NCI-H524 (cell line): ENCODE measurements around the gene CBFB.
"Not testable (repeated sequence)": the region's sequence is repeated elsewhere in the genome, so short reads cannot be mapped to it uniquely, and the experiment has no call there.

ENCODE experiments used
- DNase-seq, 2 experiments: peaks; one replicate each; lab custom pipeline; 2025; lab: John Stamatoyannopoulos, UW

Gene CBFB

GRCh38 chr16:67028696-67029253, at the start of gene CBFB:
TSS of gene CBFB (plus strand) at chr16:67029149. CDS start at chr16:67029408, 259 bp downstream.
- peak; percentile 81 to 92 for DNase-seq

DNA sequence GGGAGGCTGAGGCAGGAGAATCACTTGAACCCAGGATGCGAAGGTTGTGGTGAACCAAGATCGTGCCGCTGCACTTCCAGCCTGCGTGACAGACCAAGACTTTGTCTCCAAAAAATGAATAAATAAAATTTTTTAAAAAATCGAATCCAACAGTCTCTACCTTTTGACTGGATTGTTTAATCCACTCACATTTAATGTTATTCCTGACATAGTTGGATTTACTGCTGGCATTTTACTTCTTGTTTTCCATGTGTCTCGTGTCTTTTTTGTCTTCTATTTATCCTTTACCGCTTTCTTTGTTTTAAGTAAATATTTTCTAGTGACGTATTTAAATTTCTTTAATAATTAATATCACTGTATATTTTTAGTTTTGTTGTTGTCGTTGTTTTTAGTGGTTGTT, 45.9 kb upstream of the CBFB start:
- DNase-seq, result no peak

- no peak for DNase-seq
Observed at GRCh38 chr16:66984892-66985311, 44.0 kb upstream of the CBFB start.

- no peak for DNase-seq
Observed at GRCh38 chr16:66986559-66986958, 42.4 kb upstream of the CBFB start.

DNA sequence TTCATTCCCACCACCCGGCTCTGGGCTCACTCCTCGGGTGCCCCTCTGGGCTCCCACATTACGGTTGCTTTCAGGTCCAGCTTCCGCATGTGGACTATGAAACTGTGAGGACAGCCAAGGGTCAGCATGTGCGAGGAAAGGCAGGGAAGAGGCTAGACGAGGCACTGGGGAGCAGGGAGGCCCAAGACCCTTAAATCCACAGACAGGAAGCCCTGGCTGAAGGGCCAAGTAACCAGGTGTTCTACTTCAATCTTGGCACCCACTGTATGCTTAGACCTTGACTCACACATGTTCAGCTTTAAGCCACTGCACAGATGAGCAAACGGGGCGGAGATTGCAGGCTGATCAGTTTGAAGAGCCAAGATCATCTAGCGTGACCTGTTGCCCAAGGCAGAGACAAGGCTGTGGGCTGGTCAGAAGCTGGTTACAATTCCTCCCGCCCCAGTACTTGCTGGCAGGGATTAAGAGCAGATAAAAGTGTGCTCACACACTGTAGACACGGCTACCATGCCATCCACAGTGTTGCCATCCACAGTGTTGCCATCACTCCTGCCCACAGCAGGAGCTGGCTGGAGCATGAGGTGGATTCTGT, 40.7 kb upstream of the CBFB start, which contains the start of gene CES4A:
Gene CES4A, plus strand, starts transcription at position 393 of the 592 bp plus-strand sequence. Its CDS starts 184 bp downstream, at position 577.
- DNase-seq, result peak; percentile 19 to 76

GRCh38 chr16:66991545-66992077, 37.3 kb upstream of the CBFB start:
- no peak for DNase-seq

GRCh38 chr16:66993558-66993957, 35.4 kb upstream of the CBFB start:
- DNase-seq, result not testable (repeated sequence)

DNA sequence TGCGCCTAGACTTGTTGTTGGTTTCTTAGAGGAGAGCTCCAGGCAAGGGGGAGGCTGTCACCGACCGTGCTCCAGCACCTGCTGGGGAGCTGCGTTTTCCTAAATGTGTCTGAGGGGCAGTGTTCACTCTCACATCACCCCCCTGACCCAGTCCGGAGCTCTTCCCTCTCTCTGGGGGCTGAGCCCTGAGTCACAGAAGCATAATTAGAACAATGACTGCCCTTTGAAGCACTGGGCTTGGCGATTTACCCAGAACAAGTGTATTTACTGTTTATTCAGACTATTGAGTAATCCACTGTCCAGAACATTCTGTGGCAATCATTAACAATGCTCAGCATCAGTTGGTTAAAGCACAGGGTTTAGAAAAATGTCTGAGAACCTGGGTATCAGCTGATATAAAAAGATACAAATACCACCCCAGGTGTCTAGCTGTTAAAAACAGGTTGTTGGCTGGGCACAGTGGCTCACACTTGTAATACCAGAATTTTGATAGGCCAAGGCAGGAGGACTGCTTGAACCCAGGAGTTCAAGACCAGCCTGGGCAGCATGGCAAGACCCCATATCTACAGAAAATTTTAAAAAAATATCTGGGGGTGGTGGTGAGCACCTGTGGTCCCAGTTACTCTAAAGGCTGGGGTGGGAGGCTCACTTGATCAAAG, 32.5 kb upstream of the CBFB start:
- no peak for DNase-seq

DNA sequence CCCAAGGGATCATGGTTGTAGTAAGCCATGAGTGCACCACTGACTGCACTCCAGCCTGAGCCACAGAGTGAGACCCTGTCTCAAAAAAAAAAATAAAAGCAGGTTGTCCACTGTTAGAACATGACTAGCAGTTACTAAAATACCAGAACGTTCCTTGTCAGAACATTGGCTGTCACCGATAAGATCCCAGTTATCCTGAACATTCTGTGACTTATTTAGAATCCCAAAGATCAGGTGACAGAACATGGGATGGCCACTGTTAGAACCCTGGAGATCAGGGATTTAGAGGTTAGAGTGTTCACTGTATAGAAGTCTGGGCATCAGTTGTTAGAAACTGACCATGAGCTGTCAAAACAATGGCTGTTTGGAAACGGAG, 32.0 kb upstream of the CBFB start:
- no peak for DNase-seq

DNA sequence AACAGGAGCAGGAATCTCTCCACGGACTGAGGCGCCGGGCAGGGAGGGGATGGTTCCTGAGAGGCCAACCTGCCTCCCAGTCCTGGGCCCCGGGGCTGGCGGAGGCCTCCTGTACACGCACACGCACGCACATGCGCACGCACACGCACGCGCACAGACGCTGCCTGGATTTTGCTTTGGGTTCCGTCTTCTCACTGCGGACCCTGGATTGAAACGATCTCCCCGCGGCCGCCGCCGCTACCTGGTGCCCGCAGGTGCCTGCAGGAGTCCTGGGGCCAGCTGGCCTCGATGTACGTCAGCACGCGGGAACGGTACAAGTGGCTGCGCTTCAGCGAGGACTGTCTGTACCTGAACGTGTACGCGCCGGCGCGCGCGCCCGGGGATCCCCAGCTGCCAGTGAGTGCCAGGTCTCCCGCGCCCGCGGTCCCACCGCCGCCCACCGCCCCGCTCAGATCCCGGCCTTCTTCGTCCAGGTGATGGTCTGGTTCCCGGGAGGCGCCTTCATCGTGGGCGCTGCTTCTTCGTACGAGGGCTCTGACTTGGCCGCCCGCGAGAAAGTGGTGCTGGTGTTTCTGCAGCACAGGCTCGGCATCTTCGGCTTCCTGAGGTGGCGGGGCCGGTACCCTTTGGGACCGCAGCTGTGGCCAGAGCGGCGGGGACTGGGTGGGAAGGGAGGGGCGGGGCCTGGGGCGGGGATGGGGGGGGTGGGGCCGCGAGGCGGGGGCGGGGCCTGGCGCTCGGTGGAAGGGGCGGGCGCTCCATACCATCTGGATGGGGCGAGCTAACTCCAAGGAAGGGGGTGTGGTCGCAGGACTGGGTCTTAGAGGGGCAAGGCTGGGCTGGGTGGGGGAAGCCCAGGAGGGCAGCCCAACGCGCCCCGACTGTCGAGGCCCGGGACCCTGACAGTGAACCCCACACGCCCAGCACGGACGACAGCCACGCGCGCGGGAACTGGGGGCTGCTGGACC, 28.3 kb upstream of the CBFB start:
- DNase-seq, result peak; percentile 64 to 73

- no peak for DNase-seq
Observed at GRCh38 chr16:67001726-67002125, 27.2 kb upstream of the CBFB start.

- DNase-seq, result no peak
Observed at GRCh38 chr16:67006930-67007658, 21.9 kb upstream of the CBFB start.

DNA sequence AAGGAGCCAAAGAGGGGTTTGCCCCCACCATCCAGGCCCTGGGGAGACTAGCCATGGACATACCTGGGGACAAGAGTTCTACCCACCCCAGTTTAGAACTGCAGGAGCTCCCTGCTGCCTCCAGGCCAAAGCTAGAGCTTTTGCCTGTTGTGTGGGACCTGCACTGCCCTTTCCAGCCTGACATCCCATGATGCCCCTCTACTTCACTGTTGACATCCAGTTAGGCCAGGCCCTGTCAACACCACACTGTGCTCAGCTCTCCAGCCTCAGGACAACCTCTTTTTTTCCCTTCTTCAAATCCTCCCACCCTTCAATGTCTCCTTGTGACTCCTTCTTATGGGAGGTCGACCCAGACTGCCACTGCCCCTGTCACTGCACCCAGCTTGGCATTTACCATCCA, 19.8 kb upstream of the CBFB start:
- DNase-seq, result no peak

- no peak for DNase-seq
Observed at GRCh38 chr16:67011274-67011673, 17.7 kb upstream of the CBFB start.

DNA sequence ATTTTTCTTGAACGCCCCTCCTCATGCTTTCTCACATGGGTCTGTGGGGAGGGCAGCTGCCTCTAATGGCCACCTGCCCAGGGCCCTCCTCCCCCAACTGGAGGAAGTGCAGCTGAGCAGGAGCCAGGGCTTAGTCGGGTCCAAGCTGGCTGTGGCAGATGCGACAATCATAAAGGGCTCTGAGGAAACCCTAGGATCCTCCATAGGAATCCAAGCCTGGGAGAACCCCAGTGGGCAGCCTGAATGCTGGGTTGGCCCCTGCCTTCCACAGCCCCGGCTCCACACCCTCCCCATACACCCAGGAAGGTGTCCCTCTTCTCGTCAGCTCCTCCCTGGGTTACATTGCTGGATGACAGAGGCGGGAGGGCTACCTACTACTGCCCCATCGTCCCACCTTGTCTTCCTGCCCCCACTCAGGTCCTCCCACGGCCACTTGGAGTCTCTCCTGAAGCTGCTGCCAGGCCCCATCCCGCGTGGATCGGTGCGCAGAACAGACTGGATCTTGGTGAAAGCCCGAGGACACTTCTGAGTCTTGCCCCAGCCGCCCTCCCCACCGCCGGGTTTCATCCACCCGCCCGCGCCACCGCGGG, 15.6 kb upstream of the CBFB start:
- DNase-seq, result peak; percentile 75 to 89

DNA sequence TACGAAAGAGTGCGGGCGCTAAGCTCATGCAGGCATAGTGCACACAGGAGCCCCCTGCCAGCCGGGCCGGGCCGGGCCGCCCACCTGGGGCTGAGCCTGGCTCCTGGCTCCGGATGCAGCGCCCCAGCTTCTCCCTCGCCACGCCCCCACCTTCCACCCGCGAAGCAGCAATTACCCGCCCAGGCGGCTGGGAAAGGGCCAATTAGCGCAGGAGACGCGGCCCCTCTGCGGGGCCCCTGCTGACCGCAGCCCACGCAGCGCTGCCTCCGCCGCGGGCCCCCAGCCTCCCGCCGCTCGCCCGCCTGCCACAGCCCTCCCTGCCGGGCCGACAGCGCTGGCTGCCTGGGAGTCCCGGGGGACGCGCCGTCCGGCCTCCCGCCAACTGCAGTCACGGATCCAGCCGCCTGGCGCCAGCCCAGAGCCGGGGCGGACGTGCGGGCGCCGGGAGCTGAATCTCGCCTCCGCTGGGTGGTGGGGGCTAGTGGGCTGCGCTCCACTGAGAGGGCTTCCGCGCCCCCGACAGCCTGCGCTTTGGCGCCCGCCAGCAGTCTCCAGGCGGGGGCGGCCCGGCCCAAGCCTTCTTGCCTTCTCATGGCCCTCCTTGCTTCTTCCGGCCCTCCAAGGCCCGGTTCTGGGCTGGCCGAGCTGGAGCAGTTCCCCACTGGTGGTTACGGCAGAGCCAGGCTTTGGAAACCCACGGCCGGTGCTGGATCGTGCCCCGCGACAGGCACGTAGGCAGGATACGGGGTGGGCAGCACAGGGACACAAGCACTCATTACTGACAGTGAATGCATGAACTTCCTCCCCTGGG, 14.9 kb upstream of the CBFB start:
- DNase-seq, result peak; percentile 59 to 71

GRCh38 chr16:67014634-67015312, 14.2 kb upstream of the CBFB start:
- peak in 1 of 2 experiments; percentile 32 for DNase-seq

DNA sequence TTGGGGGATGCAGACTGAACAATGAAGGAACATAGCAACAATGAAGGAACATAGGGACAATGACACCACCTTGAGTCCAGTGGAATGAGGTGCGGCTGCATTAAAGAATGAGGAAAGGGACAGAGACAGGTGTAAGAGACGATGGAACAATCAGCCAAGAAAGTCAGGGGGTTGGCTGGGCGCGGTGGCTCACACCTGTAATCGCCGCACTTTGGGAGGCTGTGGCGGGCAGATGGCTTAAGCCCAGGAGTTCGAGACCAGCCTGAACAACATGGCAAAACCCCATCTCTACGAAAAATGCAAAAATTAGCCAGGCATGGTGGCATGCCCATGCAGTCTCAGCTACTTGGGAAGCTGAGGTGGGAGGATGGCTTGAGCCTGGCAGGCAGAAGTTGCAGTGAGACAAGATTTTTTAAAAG, 13.6 kb upstream of the CBFB start:
- DNase-seq, result peak in 1 of 2 experiments; percentile 57

GRCh38 chr16:67016143-67016542, 12.8 kb upstream of the CBFB start:
- no peak for DNase-seq
